Skin of body (tissue), 2 donors: ENCODE results near the gene ACOXL. TPM values are rescaled to one million over a fixed set of nuclear protein-coding genes. Genes with fewer than 3 reads are reported as not detected.

ENCODE experiments used
- DNase-seq: peaks from one replicate; lab custom pipeline; 2025; lab: John Stamatoyannopoulos, UW
- total RNA-seq: library from RNA; depleted of rRNA; stranded (reverse); fragments of >200 nt; gene quantifications from one replicate; pipeline ENCODE4 v1.2.3, GENCODE V29; 2014

ACOXL gene
- total RNA-seq, 1 donor from 2014 or later, result 0.30 TPM

DNA sequence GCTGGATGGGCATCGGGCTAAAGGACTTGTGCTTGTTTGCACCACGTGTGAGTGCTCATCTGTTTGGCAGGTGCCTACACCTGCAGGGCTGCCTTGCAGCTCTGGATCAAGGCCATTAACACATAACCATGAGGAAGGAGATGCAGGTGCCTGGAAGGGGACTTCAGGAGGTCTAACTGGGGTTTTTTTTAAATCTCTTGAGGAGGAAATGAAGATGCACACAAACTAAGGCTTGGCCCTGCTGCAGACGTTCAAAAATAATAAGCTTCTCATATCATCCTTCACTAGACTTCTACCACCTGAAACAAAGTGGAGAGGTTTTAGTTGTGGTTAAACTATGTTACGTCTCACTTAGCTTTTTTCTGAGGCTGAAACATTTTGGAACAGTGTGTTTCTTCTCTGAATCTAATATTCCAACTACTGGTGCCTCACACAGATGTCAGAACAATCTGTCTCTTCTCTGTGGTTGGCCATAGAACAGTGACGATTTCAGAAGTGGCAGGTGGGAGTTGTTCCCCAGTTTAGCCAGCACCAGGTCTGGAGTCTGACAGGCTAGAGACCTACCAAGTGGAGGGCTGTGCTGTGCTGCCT, 424.8 kb downstream of the ACOXL start:
- DNase-seq, result no peak

DNA sequence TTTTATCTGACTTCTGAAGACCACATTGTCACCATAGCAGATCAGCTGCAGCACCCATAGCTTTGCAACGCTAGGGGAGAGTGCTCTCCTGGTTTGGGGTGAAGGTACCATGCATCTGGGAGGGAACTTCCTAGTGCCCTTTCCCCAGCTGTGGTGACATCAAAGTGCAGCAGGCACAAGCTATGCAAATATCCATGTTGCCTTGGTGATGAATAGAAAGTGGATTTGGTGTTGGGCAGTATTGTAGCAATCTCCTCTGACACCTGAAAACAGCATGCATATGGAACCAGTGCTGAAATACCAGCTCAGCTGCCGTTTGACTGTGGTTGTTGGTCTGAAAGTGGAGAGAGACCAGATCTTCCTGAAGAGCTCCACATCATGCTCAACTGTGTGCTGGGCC, 425.4 kb downstream of the ACOXL start:
- no peak for DNase-seq

DNA sequence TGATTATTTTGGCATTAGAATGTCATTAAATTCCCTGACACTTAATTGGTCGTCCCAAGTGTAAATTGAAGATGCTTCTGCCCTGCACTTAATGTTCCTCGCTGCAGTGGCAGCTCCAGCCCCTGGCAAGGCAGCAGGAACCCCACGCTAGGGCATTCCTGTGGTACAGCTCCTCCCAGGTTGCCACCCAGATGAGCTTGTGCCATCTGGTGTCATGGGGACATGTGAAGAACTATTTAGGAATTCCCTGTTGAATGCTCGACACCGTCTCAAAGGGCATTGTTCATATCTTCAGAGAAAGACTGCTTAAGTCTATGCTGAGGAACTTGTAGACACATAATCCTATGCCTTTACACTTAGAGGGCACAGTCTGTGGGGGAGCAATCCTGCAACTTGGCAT, 427.3 kb downstream of the ACOXL start:
- DNase-seq, result no peak

DNA sequence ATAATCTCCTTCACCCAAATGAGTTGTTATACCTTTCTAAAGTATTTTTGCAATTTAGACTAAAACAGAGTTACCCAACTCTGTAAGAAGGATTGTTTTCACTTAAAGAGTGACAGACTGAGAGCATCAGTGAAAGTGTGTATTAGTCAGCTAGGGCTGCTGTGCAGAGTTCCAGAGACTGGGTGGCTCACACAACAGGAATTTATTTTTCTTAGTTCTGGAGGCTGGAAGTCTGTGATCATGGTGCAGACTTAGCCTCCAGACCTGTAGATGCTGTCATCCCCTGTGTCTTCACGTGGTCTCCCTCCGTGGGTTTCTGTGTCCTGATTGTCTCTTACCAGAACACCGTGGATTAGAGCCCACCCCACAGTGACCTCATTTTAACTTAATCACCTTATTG, 428.4 kb downstream of the ACOXL start:
- DNase-seq, result no peak

DNA sequence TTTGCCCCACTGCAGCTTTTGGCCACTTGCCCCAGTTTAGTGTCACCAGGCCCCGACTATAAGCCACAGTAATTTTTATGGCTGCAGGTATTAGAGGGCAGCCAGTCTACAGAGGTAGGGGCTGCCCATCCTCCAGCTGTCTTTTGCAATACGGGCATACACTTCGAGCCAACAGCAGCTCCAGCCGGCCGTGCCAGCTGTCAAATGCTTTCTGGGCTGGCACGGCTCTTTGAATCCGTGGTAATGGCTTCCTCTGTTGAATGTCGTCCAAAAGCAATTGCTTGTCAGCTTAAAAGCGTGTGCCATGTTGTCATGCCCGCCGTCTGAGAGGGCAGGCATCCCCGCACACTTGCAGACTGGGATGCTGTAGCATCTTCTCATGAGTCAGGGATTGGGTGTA, 429.6 kb downstream of the ACOXL start:
- no peak for DNase-seq

DNA sequence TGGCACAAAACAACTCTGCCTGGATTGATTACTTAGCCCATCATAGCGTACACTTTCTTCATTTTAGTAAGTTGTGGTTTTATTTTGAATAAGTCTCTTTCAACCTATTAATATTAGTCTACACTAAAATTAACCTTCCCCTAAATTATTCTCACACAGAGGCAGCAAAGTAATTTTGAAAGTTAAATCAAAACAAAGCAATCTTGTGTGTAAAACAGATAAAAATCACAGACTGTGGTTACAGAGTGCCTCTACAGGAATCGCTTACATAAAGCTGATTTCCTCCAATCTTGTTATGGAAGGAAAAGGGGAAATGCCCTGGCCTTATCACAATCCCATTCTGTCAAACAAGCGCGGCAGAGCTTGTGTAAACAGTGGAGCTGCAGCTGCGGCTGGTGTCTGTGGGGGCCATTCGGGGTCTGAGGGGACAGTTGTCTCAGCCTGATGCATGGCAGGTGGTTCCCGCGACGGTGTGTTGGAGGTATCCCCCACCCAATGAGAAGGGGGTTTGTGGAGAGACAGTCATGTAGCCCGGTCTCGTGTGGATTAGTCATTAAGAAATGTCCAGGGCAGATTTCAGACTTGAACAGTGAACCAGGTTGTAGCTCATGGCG, 430.5 kb downstream of the ACOXL start:
- no peak for DNase-seq

DNA sequence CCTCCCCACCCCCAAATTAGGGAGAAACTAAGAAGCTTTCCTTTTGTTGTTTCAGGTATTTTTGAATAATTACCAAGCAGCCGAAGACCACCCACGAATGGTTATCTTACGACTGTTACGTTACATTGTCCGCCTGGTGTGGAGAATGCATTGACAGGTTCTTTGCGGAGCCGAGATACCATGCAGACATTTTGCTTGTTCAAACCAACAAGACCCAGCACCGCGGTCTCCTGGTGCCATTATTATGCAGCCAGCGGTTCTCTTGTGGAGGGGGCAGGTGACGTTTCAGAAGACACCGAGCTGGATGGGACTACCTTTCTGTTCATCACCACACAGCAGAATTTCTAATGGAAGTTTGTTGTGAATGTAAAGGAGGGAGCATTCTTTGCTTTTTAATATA, 431.7 kb downstream of the ACOXL start:
- DNase-seq, result no peak

DNA sequence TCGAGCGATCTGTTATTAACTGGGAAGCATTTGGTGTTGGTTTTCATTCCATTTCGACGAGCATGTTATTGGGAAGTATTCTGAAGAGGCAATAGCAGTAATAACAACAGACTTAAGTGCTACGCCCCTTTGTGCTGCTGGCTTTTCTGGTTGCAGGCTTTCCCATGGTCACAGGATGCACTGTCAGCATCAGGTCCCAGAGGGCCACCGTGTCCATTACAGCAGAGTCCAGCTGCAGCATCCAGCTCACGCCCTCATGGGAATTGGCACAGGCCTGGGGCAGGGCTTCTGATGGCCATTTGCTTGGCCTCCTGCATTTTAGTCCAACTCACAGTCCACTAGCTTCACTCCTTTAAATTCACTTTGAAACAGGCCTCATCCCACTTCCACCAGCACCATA, 432.7 kb downstream of the ACOXL start:
- DNase-seq, result no peak

DNA sequence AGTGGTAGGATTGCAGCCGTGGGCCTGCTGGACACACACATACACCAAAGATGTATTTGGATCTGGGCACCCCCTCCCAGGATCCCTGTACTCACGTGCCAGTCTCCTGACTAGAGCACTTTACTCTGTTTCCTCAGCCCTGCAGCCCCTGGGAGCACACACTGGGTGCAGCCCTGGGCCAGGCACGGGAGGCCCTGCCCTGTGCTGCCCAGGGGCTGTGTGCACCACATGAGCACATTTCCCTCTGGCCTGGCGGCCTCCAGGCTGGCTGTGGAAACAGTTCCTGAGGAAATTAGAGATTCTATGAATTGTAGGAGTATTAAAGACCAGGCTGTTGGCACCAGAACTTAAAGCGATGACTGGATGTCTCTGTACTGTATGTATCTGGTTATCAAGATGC, 433.7 kb downstream of the ACOXL start:
- no peak for DNase-seq

DNA sequence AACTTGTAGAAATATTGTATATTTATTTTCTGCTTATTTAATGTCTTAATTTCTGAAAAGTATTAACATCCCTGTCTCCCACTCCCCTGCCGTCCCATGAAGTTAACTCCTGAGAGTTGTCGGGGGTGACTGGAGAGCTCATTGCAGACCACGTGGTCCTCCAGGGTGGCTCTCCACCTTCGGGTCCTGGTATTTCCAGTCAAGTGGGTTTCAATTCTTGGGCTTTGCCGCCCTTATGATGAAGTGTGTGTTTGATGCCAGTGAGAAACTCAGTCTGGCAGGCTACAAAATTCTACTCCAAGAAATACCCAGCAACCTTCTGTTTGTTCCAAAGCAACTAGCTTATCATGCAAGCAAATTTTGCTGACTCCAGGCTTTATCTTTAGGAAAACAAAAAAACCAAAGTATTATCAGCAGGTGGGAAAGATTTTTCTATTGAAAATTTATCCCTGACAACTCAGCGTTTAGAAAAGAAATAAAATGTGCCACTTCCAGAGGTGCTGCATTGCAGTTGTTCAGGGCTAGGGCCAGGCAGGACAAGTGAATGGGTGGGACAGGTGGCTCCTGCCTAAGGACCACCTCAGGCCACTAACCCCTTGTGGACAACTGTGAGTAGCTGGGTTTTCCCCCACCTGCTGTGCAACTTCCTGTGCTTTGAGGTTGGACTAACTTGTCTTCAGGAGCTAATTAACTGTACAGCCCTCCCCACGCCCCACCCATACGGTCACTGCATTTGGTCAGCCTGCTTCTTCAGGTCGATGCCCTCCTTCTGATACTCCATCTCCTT, 434.9 kb downstream of the ACOXL start:
- DNase-seq, result no peak

DNA sequence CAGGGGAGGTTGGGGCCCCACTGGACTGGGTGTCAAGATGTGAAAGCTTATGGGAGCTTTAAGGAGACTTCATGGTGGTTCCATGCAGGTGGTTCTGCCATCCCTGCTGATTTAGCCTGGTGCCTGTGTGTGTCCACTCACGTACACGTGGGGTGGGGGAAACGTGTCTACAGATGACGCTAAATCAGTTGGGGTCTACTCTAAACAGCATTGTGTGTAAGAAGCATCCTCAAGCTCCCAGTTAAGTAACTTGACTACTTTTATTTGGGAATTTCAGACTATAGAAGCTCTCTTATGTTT, 435.4 kb downstream of the ACOXL start:
- DNase-seq, result no peak

Other genes starting within 250 kb of the ACOXL start
- 71.9 TPM for gene RGPD6, start 155.4 kb upstream of the ACOXL start, total RNA-seq
- gene BUB1, start 54.5 kb upstream of the ACOXL start, total RNA-seq, result 16.7 TPM